GM12878 (cell line): Measurements from ENCODE around the gene TCF7. TPM values are rescaled to one million over a fixed set of nuclear protein-coding genes. Genes with fewer than 3 reads are reported as not detected.

Experiments
- ATAC-seq: fragments of 200-7000 bp; cut with Tn5 transposase; 3 replicates; pipeline ENCODE4 v1.9.1; 2020; ENCODE audit warnings: mild to moderate bottlenecking, moderate library complexity
- BruUV-seq: library from RNA; stranded (reverse); fragments of 400-500 nt; replicated peaks from 2 replicates; lab custom pipeline; 2021; lab: Mats Ljungman, UMichigan
- CTCF ChIA-PET: fragments of 300-600 bp; sonication (Branson Sonifier 250); formaldehyde crosslinking; extraction: SDS; loops from one replicate; lab custom pipeline; 2021; ENCODE audit warnings: inconsistent platforms; lab: Yijun Ruan, JAX
- POLR2A ChIA-PET: fragments of 350-600 bp; formaldehyde crosslinking; extraction: SDS; loops from one replicate; lab custom pipeline; 2021; ENCODE audit warnings: inconsistent platforms; lab: Charles Lee
- RAD21 ChIA-PET: fragments of 300-600 bp; sonication (Branson Sonifier 250); formaldehyde crosslinking; loops from one replicate; lab custom pipeline; 2023; ENCODE audit warnings: antibody characterized with exemption; ENCODE audit not compliant: unreplicated experiment; lab: Charles Lee
- SMC1A ChIA-PET: fragments of 300-600 bp; sonication (Branson Sonifier 250); formaldehyde crosslinking; loops from one replicate; lab custom pipeline; 2023; ENCODE audit not compliant: unreplicated experiment, uncharacterized antibody; lab: Charles Lee
- DNase-seq: peaks from one replicate; pipeline ENCODE4 v3.0.0-alpha.2; 2011; ENCODE audit warnings: low read depth, low spot score
- FAIRE-seq: peaks from 3 replicates; lab custom pipeline; 2011; peaks lifted over from hg19 to GRCh38; lab: Jason Lieb, UNC
- H2AFZ ChIP-seq: 2 replicates; pipeline ENCODE4 v1.6.0; 2011; ENCODE audit warnings: low read depth, low read length, control low read depth; ENCODE audit not compliant: control insufficient read depth
- H3K27ac ChIP-seq: 2 replicates; pipeline ENCODE4 v1.5.1; 2011; ENCODE audit warnings: control low read depth; ENCODE audit not compliant: control insufficient read depth, insufficient read depth
- H3K27me3 ChIP-seq, 2 experiments: replicated peaks in 1 of 2; 2 replicates each; pipeline versions ENCODE4 v1.6.0 to v1.6.1; 2011; ENCODE audit warnings: low read length in 1 of 2; ENCODE audit not compliant: control insufficient read depth in 2 of 2, insufficient read depth in 2 of 2
- H3K36me3 ChIP-seq, 2 experiments: 2 replicates each; pipeline ENCODE4 v1.5.1; 2011; ENCODE audit warnings: low read length in 1 of 2; ENCODE audit not compliant: control insufficient read depth in 2 of 2, insufficient read depth in 2 of 2
- H3K4me1 ChIP-seq: 2 replicates; pipeline ENCODE4 v1.6.1; 2011; ENCODE audit warnings: mild to moderate bottlenecking, low read length, moderate library complexity, mixed read lengths; ENCODE audit not compliant: control insufficient read depth, insufficient read depth
- H3K4me2 ChIP-seq: 2 replicates; pipeline ENCODE4 v1.6.0; 2011; ENCODE audit warnings: control low read depth; ENCODE audit not compliant: control insufficient read depth, insufficient read depth
- H3K4me3 ChIP-seq: fragments of 200-600 bp; sonication (generic); 2 replicates; pipeline ENCODE4 v1.5.1; 2016
- H3K79me2 ChIP-seq: 2 replicates; pipeline ENCODE4 v1.6.0; 2011; ENCODE audit warnings: low read length; ENCODE audit not compliant: control insufficient read depth, insufficient read depth
- H3K9ac ChIP-seq: 2 replicates; pipeline ENCODE4 v1.8.0; 2011; ENCODE audit warnings: low read length, control low read depth, mixed read lengths; ENCODE audit not compliant: control insufficient read depth, insufficient read depth
- H3K9me3 ChIP-seq: replicated peaks from 3 replicates; pipeline ENCODE4 v1.5.1; 2011; ENCODE audit warnings: mild to moderate bottlenecking, low read length; ENCODE audit not compliant: control insufficient read depth, insufficient read depth
- H4K20me1 ChIP-seq: 2 replicates; pipeline ENCODE4 v1.6.0; 2011; ENCODE audit not compliant: control insufficient read depth, insufficient read depth
- CEBPZ ChIP-seq: fragments of 150-350 bp; IDR thresholded peaks from 2 replicates; pipeline ENCODE4 v1.6.1; 2016; ENCODE audit warnings: low read depth, low read length
- CTCF ChIP-seq, 3 experiments: IDR thresholded peaks in 2 of 3; conservative IDR thresholded peaks in 1 of 3; 2 replicates each; pipeline ENCODE4 v1.5.1; 2011; ENCODE audit warnings: low read depth in 3 of 3, low read length in 3 of 3, mild to moderate bottlenecking in 3 of 3, control low read depth in 2 of 3, moderate library complexity in 2 of 3, inconsistent platforms in 1 of 3, mixed read lengths in 1 of 3; ENCODE audit not compliant: control insufficient read depth in 2 of 3, insufficient read depth in 1 of 3; ENCODE audit errors: extremely low read depth in 1 of 3
- EED ChIP-seq: sonication (generic); IDR thresholded peaks from 2 replicates; pipeline ENCODE4 v1.6.1; 2016; ENCODE audit warnings: antibody characterized with exemption, low read depth
- ELK1 ChIP-seq: IDR thresholded peaks from 2 replicates; pipeline ENCODE4 v1.6.1; 2012; ENCODE audit warnings: low read depth, low read length, improper control_type of control experiment
- EP300 ChIP-seq, 2 experiments: fragments of 150-350 bp in 1 of 2; IDR thresholded peaks; 2 replicates each; pipeline ENCODE4 v1.6.1; 2011 to 2012; ENCODE audit warnings: low read depth in 2 of 2, low read length in 2 of 2, borderline replicate concordance in 1 of 2, improper control_type of control experiment in 1 of 2, inconsistent platforms in 1 of 2; ENCODE audit not compliant: control insufficient read depth in 1 of 2
- ESRRA ChIP-seq: IDR thresholded peaks from 2 replicates; pipeline ENCODE4 v1.6.1; 2012; ENCODE audit warnings: mild to moderate bottlenecking, low read length, improper control_type of control experiment
- MEF2B ChIP-seq: fragments of 450-650 bp; IDR thresholded peaks from 2 replicates; pipeline ENCODE4 v1.6.1; 2018; ENCODE audit warnings: mild to moderate bottlenecking, moderate library complexity; ENCODE audit not compliant: partially characterized antibody, poor library complexity, severe bottlenecking
- POLR2A ChIP-seq: IDR thresholded peaks from 2 replicates; pipeline ENCODE4 v1.6.1; 2011; ENCODE audit warnings: low read depth, mild to moderate bottlenecking, low read length
- RAD51 ChIP-seq: fragments of 450-650 bp; IDR thresholded peaks from 2 replicates; pipeline ENCODE4 v1.6.1; 2016; ENCODE audit warnings: moderate library complexity, mild to moderate bottlenecking, inconsistent platforms
- SKIL ChIP-seq: fragments of 450-650 bp; IDR thresholded peaks from 2 replicates; pipeline ENCODE4 v1.6.1; 2017; ENCODE audit warnings: mild to moderate bottlenecking, low read depth, inconsistent platforms; ENCODE audit not compliant: poor library complexity, severe bottlenecking
- SUZ12 ChIP-seq: fragments of 200-600 bp; sonication (generic); IDR thresholded peaks from one replicate; pipeline ENCODE4 v1.6.1; 2018; ENCODE audit warnings: antibody characterized with exemption, mild to moderate bottlenecking; ENCODE audit not compliant: unreplicated experiment
- TCF12 ChIP-seq: IDR thresholded peaks from 2 replicates; pipeline ENCODE4 v1.6.1; 2011; ENCODE audit warnings: low read depth, mild to moderate bottlenecking, low read length
- ZNF384 ChIP-seq: IDR thresholded peaks from 2 replicates; pipeline ENCODE4 v1.6.1; 2012; ENCODE audit warnings: low read depth, mild to moderate bottlenecking, low read length, improper control_type of control experiment, borderline replicate concordance
- WGBS: methylation state at CpG from one replicate; pipeline ENCODE4 v1.1.6; 2016; ENCODE audit warnings: low lambda C conversion rate; ENCODE audit not compliant: insufficient replicate concordance, insufficient coverage; ENCODE audit errors: missing lambda C conversion rate; 5-methylcytosine and 5-hydroxymethylcytosine counted together
- in situ Hi-C: fragments of 300-500 bp; cut with MboI; formaldehyde crosslinking; loops from 9 replicates; pipeline ENCODE4 v1.14.3; 2018; ENCODE audit warnings: mixed read lengths
- intact Hi-C: fragments of 100-400 bp; cut with micrococcal nuclease; formaldehyde crosslinking; loops from one replicate; pipeline ENCODE4 v1.14.2; 2022; ENCODE audit not compliant: unreplicated experiment
- polyA plus RNA-seq, 11 experiments: library from polyadenylated mRNA; depleted of rRNA in 4 of 11; unstranded in 6 of 11; stranded (reverse) in 5 of 11; fragments of >200 nt; fragmentation: Nextera tagmentation in 4 of 11; fragmentation: Illumina TruSeq in 1 of 11; extraction: Ambion mirVana in 4 of 11; extraction: Trizol in 1 of 11; gene quantifications; 1 replicate in 1 of 11; 2 replicates in 10 of 11; pipeline versions ENCODE4 v1.2.1 to v1.2.3, GENCODE V29; 2011 to 2016; ENCODE audit warnings: inconsistent platforms in 2 of 11, missing spikeins in 2 of 11, low read depth in 1 of 11
- total RNA-seq, 4 experiments: library from RNA; depleted of rRNA in 3 of 4; stranded (reverse); fragments of >200 nt in 3 of 4; fragmentation: Illumina TruSeq in 1 of 4; extraction: Trizol in 1 of 4; gene quantifications; 2 replicates each; pipeline versions ENCODE4 v1.2.1 to v1.2.3, GENCODE V29; 2013 to 2021

TCF7 gene
- total and polyA plus RNA-seq, 10 of the 15 experiments (the other 5 are each of a cell fraction or from before 2014, with no cell fraction given): 10.0 to 60.2 (median 23.6) TPM

GRCh38 chr5:134122530-134122929 lies 8.0 kb downstream of the TCF7 start:
- 19% methylated on average over 3 of the region's 3 CpGs for WGBS
- Histone ChIP-seq H3K4me3 (no peak overlapping the region), H4K20me1 (no peaks in the 10 kb centered on the region), H3K9ac (no peak overlapping the region), H3K27ac (no peak overlapping the region), H3K9me3 (no peaks in the 10 kb centered on the region), H3K27me3 (no peaks in the 10 kb centered on the region), H3K79me2 (peaks cover 5% of the 10 kb centered on the region), H3K4me1 (peaks cover 49% of the 10 kb centered on the region), H3K36me3 (peaks cover 2 to 3% of the 10 kb centered on the region in 2 experiments; a peak in 2 of 4 replicates), H3K4me2 (peak overlapping the region; percentile 22; the same call in 1 of the 2 replicates), H2AFZ (no peak overlapping the region)
- in situ Hi-C loops: no loop called here
- DNase-seq (no peak), FAIRE-seq (no peak), ATAC-seq (0 out of 3 replicates have a peak, but pooled peaks have one; percentile 1)
- SMC1A ChIA-PET: interaction anchor here (0.7 to 1.4 kb wide), 3 partner anchors 16 to 83 kb away, joined by 3 to 4 read pairs (median 3); no protein-coding TSS in a partner anchor
- CTCF ChIA-PET: interaction anchor here (1.5 to 12.1 kb wide), 4 partner anchors 19 to 83 kb away, joined by 6 to 184 read pairs (median 56); no protein-coding TSS in a partner anchor
- POLR2A ChIA-PET: interaction anchor here (0.6 to 19.5 kb wide), 3 partner anchors 8 to 17 kb away, joined by 3 to 291 read pairs (median 102); partner anchors contain the start of gene TCF7
- intact Hi-C loops: no loop called here
- BruUV-seq: no TSS peak
- RAD21 ChIA-PET: interaction anchor here (0.8 to 8.7 kb wide), 5 partner anchors 9 to 51 kb away, joined by 3 to 128 read pairs (median 6); partner anchors contain the start of gene TCF7
- TF ChIP-seq CEBPZ: no peak
- 0 out of 2 replicates have a peak, but pooled peaks have one; percentile 11 for TF ChIP-seq POLR2A
- TF ChIP-seq SKIL: no peak
- no peak for TF ChIP-seq ELK1
- peak; percentile 47; the same call in 1 of the 2 replicates for TF ChIP-seq TCF12
- peak; percentile 16 to 46; a peak in 1 of 4 replicates for TF ChIP-seq EP300 (IDR thresholded peaks at IDR 0.05; ENCODE audit: borderline replicate concordance in 1 of 2, control insufficient read depth in 1 of 2, low read depth in 2 of 2, low read length in 2 of 2)
- TF ChIP-seq ESRRA: no peak
- TF ChIP-seq MEF2B: peak; percentile 40
- no peak for TF ChIP-seq ZNF384
- TF ChIP-seq RAD51: 0 out of 2 replicates have a peak, but pooled peaks have one; percentile 42
- TF ChIP-seq SUZ12: no peak
- TF ChIP-seq CTCF (IDR thresholded peaks at IDR 0.05 in 2 of 3, conservative IDR thresholded peaks at IDR 0.05 in 1 of 3; ENCODE audit: control insufficient read depth in 2 of 3, extremely low read depth in 1 of 3, insufficient read depth in 1 of 3, low read depth in 3 of 3, low read length in 3 of 3): no peak
- no peak for TF ChIP-seq EED
